ENCODE results near the gene KRT36.

KRT36 gene

DNA sequence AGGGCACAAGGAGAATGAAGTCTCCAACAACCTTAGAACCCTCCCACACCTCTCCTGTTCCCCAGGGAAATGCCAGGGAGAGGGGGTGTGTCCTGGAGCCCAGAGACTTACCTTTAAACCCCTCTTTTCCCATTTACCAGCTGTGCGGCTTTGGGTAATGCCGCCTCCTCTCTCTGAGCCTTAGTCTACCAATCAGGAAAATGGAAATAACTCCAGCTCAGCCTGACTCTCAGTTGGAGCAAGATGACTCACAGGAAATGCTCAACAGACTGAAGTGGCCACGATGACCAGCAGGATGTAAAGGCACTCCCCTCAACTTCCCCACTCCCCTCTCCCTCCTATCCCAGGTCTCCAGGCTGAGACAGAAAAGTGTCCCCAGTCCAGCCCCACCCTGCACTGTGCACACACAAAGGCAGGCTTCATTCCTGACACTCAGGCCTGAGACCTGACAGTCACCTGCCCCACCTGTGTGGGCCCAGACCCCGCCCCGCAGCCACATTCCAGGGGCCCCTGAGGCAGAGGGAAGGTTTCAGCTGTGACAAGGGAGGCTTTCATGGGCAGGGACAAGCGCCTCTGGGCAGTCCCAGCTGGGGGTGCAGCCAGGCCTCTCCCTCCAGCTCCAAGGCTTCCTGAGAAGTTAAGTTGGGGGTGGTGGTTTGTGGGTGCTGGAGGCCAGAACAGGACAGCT lies 32.0 kb upstream of the KRT36 start:
- DNase-seq: peak; percentile 92

GRCh38 chr17:41520821-41521521 lies 31.3 kb upstream of the KRT36 start:
- DNase-seq: no peak

DNA sequence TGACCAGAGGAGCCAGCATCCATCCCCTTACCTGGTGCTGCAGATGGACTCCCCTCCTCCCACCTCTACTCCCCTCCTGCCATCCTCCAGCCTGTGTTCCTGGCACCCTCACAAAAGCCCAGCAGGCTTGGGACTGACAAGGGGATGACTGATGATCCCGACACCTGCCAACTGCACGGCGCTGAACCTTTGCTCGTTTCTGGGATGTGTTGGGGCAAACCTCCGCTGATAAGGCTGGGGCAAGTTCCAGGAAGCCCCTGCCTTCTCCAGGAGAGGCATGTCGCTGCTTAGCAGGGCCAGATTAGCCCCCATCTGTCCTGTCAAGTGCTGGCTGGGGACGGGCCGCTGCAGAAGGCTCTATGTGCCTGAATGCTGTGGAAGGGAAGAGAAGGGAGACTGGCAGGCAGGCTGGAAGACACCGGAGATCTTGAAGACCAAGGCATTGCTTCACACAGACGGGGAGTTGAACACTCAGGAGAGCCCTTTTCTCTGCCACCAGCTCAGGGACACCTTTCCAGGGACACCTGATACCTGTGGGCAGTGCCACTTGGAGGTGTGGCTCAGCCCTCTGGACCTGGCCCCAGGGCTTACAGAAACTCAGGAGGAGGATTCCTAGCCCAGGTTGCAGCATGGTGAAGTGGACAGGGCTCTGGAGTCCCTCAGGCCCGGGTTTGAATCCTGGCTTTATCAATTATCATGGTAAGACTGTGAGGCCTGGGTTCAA lies 30.0 kb upstream of the KRT36 start:
- DNase-seq: no peak

DNA sequence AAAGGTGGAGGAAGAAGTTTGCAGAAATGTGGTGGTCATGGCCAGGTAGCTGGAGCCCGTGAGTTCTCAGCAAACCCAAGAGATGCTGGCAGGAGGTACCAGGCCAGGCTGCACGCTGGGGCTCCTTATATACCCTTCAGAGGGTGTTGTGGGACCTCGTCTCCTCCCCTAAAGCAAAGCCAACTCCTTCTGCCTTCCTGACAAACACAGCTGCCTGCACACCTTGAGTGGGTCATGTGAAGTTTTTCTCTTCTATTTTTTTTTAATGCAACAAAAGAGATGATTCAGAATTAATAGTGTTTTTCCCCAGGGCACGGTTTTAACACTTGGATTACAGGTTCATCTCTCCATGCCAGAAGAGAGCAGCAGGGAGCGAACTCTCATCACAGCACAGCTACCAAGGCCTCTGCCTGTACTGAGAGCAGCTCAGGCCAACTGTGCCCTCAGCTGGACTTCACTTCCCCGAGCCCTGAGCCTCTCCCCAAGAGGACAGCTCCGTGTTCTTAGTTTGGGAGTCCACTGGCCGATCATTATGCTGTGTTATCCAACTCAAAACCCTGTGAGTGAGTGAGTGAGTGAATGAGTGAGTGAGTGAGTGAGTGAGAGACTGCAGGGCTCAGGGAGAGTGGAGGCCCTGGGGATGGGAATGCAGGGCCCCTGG lies 29.2 kb upstream of the KRT36 start, which contains the start of gene KRT15:
Gene KRT15 (minus strand): TSS at position 102 of the 661 bp plus-strand sequence. CDS start 63 bp downstream, at position 39.
- DNase-seq: no peak

GRCh38 chr17:41518031-41518430 lies 28.3 kb upstream of the KRT36 start:
- no peak for DNase-seq

DNA sequence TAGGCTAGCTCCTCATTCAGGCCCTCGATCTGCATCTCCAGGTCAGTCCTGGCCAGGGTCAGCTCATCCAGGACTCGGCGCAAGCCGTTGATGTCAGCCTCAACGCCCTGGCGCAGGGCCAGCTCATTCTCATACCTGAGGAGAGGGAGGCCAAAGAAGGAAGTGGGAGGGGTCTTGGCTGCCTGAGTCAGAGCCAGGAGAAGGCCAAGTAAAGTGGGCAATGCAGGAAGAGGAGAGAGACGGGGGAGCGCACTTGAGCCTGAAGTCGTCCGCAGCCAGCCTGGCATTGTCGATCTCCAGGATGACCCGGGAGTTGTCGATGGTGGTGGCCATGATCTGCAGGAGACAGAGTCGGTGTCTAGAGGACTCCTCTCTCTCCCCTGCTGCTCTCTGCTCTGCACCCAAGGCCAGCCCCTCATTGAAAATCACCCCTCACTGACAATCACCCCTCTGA lies 27.1 kb upstream of the KRT36 start:
- DNase-seq: no peak

DNA sequence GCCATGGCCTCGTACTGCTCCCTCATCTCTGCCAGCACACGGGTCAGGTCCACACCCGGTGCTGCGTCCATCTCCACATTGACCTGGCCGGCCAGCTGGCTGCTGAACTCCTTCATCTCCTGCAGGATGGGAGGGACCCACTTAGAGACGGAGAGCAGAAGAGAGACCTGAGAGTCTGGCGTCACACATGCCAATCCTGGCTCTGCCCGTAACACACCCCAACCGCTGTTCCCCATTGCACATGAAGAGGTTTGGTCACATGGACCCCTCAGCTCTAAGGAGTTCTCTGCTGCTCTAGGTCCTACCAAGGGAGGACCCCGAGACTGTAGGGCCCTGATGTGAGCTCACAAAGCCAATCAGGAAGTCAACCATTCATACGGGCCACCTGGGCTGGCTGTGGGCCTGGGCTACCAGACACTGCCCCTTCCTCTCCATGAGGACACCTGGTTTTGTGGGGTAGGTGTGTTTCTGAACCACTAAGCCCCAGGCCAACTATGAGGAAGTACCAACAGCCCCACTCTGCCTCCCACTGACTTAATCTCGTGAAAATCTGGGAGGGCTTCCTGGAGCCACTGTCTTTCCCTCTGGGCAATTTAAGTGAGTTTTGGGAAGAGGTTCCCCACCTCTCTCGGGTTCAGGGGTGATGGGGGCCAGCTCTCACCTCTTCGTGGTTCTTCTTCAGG lies 26.6 kb upstream of the KRT36 start:
- no peak for DNase-seq

DNA sequence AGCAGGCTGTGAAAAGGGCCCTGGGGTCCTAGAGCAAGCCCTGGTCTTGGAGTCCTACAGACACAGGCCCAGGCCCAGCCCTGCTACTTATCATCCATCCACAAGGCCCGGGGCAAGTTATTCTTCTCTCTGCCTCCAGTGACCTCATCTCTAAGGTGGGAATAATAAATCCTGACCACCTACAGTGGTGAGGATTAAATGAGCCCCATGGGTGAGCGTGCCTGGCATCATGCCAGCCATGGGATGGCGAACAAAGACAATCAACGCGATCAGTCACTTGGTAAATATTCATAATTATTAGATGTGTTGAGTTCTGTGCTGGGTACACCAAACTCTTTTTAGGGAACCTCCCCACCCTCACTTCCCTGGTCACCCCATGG lies 23.4 kb upstream of the KRT36 start:
- DNase-seq: no peak

GRCh38 chr17:41512546-41513167 lies 22.9 kb upstream of the KRT36 start:
- DNase-seq: no peak

DNA sequence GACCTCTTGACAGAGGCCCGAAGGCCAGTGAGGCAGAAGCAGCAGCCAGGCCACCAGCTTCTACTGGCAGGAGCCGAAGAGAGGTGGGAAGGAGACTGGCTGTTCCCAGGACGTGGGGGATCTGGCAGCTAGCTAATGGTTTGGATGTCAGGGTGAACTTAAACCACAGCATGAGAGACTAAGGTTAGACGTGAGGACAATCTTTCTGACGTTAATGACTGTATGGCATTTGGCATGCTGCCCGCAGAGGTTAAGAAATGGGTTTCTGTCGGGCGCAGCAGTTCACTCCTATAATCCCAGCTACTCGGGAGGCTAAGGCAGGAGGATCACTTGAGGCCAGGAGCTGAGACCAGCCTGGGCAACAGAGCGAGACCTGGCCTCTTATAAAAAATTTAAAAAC lies 22.0 kb upstream of the KRT36 start:
- DNase-seq: no peak

DNA sequence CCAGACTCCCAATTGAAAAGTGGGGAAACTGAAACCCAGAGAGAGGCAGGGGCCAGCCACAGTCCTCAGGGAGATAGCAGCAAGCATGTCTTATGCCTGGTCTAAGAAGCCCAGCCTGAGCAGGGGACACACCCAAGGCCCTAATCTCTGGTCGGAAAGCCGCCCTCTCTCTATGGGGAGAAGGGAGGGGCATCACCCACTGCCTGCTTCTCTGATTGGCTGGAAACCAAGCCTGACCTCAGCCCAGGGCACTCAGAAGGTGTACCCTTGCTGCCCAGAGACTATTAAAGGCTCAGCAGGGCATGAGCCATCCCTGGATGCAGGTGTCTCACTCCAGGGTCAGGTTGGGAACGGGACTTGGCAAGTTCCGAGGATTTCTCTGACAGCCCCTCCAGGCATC lies 21.4 kb upstream of the KRT36 start:
- no peak for DNase-seq

DNA sequence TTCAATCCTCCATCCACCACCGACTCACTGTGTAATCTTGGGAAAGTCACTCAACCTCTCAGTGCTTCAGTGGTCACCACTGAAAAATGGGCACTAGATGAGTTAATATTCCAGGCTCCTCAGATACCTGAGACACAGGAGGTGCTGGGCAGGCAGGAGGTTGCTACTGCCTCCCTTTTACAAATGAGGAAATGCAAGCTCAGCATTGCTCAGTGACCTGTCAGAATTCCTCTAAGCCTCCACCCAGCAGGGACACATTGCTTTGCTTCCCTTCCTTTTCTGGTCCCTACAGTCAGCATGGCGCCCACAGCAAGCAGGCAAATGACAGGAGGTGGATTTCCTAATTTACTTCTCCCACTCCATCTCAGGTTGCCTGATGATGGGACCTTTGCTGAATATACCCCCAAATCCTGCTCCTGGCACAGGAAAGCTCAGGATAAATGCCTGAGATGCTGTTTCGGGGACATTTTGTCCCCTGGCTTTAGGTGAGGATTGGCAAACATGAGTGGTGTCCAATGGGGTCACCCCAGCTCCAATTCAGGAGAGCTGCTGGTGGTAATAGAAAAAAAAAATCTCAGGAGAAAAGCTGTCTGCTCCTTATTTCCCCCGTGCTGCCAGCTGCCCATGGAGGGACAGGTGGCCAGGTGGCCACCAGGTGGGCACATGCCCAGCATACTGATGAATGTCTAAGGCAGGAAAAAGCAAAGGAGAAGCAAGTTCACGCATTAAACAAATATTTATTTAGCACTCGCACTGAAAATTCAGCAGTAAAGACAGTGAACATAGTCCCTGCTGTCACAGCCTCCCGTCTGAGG lies 20.7 kb upstream of the KRT36 start:
- DNase-seq: no peak

- DNase-seq: no peak
Measured at GRCh38 chr17:41507315-41507880, 17.7 kb upstream of the KRT36 start.

GRCh38 chr17:41505809-41506767 lies 16.4 kb upstream of the KRT36 start:
- DNase-seq: no peak

- DNase-seq: no peak
Measured at GRCh38 chr17:41505007-41505808, 15.5 kb upstream of the KRT36 start, which contains the start of gene KRT13. Gene KRT13, minus strand, starts transcription at chr17:41505612. Its CDS starts 62 bp downstream, at chr17:41505550.

DNA sequence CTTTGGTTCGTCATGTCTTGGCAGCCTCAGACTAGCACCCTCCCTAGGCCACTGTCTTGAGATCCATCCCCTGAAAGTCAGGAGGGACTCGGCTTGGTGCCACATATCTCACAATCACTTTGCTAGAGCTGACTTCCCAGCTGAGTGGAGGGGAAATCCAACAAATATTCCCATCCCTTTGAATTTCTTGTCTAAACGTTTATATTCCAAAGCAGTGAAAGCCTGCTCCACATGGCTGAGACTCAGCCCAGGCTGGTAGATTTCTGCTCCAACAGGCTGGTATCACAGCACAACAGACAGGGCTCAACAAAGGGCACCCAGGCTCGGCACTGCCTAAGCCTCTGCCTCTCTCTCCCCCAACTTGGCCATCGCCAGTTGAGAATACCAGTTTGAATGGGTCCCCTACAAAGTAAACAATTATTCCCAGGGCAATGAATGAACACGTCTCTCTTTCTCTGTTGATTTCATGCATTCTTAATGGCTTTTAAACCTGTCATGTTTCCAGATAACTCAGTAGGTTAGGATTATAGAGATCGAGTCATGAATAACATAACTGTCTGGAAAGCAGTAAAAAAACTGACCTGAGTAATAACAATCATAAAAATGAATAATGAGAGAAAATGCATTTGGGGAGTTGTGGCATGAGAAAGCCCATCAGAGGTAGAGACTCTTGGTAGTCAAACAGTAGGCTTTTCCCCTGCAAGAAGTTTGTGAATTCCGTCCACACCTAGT lies 14.7 kb upstream of the KRT36 start:
- DNase-seq: peak; percentile 20

DNA sequence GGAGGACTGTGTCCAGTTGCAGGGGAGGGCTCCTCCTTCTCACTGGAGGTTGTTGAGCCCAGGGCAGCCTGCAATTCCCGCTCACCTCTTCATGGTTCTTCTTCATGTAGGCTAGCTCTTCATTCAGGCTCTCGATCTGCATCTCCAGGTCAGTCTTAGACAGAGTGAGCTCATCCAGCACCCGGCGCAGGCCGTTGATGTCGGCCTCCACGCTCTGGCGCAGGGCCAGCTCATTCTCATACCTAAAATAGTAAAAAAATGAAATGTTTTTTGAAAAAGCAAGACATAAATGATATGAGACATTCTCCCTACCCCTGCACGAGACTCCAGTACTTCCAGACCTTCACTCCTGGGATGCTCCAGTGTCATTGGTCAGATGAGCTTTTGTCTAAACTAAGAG lies 13.5 kb upstream of the KRT36 start:
- DNase-seq: no peak
